Stimulated activated memory B cell treated with anti-CD40 and anti-IgM and Interleukin-4, amounts not matched to agents 10 μg/mL and 1 μg/mL and 100 μg/mL, for 72 hours (primary cell): ENCODE data around the gene RASIP1.
"Not testable (repeated sequence)": the region's sequence is repeated elsewhere in the genome, so short reads cannot be mapped to it uniquely, and the experiment has no call there.

ENCODE experiments used
- ATAC-seq: fragments of 150-1000 bp; cut with Tn5 transposase; 2 replicates; pipeline ENCODE4 v1.10.0; 2021
- H3K27ac Mint-ChIP-seq: one replicate; pipeline ENCODE4 v1.8.0; 2022; ENCODE audit warnings: mild to moderate bottlenecking, mixed read lengths
- H3K27me3 Mint-ChIP-seq: one replicate; pipeline ENCODE4 v1.8.0; 2022; ENCODE audit warnings: mixed read lengths
- H3K36me3 Mint-ChIP-seq: one replicate; pipeline ENCODE4 v1.8.0; 2022; ENCODE audit warnings: mixed read lengths
- H3K4me1 Mint-ChIP-seq: one replicate; pipeline ENCODE4 v1.8.0; 2022; ENCODE audit warnings: mixed read lengths
- H3K4me3 Mint-ChIP-seq: one replicate; pipeline ENCODE4 v1.8.0; 2022; ENCODE audit warnings: mild to moderate bottlenecking, moderate library complexity, mixed read lengths
- H3K9me3 Mint-ChIP-seq: one replicate; pipeline ENCODE4 v1.8.0; 2022; ENCODE audit warnings: mixed read lengths

Gene RASIP1

GRCh38 chr19:48724796-48725753 lies 15.3 kb downstream of the RASIP1 start:
- Mint-ChIP-seq H3K27ac (peak overlapping the region; percentile 13), H3K9me3 (peaks cover 18% of the 10 kb centered on the region), H3K4me3 (no peak overlapping the region), H3K36me3 (peaks cover 16% of the 10 kb centered on the region), H3K4me1 (peaks cover 22% of the 10 kb centered on the region), H3K27me3 (no peaks in the 10 kb centered on the region)
- ATAC-seq, result peak; percentile 60

DNA sequence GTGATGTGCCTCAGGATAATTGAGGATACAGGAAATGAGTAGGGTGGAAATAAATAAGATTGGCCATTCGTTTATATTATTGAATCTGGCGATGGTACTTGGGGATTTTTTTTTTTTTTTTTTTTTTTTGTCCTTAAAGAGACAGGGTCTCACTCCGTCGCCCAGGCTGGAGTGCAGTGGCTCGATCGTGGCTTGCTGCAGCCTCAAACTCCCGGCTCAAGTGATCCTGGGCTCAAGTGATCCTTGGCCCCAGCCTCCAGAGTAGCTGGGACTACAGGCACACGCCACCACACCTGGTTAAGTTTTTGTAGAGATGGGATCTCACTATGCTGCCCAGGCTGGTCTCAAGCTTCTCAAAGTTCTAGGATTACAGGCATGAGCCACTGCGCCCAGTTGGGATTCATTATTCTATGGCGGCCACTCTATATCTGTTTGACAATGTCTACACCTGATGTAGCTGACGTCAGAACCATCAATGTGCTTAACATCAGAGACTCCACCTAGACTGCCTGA lies 18.2 kb downstream of the RASIP1 start:
- peaks cover 15% of the 10 kb centered on the region for H3K9me3 Mint-ChIP-seq
- H3K27ac Mint-ChIP-seq, result no peak overlapping the region
- no peak for ATAC-seq
- peaks cover 27% of the 10 kb centered on the region for H3K4me1 Mint-ChIP-seq
- no peaks in the 10 kb centered on the region for H3K27me3 Mint-ChIP-seq
- H3K36me3 Mint-ChIP-seq, result peaks cover 16% of the 10 kb centered on the region
- H3K4me3 Mint-ChIP-seq, result no peak overlapping the region

DNA sequence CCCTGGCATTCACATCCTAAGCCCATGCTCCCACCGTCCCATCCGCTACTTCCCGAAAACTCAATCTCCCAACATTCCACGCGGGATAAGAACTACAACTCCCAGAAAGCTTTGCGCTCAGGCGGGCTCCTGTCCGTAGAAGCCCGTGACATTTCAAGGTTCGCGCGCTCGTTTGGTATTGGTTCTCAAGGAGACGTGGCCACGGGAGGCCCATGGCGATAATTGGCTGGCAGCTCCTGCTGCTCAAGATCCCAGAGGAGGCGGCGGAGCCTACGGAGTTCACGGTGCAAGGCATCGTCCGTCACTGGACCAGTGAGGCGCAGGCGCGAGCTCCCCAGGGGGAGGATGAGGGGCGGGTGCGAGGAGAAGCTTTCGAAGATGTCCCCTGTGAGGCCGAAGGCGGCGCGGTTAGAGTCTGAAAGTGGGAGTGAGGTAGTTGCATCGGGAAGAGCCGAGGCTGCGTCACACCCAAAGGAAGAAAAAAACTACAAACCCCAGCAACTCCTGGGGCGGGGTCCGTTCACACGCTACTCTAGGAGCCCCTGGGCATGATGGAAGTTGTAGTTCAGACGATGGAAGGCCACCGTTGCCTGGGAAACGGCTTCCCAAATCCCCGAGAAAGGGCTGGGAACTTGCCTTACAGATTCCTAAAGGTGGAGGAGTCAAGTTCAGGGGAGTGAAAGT lies 19.7 kb downstream of the RASIP1 start:
- H3K4me1 Mint-ChIP-seq, result peaks cover 18% of the 10 kb centered on the region
- H3K4me3 Mint-ChIP-seq, result peak overlapping the region; percentile 85
- ATAC-seq, result peak; percentile 93
- H3K36me3 Mint-ChIP-seq, result peaks cover 7% of the 10 kb centered on the region
- peaks cover 10% of the 10 kb centered on the region for H3K9me3 Mint-ChIP-seq
- H3K27ac Mint-ChIP-seq, result peak overlapping the region; percentile 87
- no peaks in the 10 kb centered on the region for H3K27me3 Mint-ChIP-seq

DNA sequence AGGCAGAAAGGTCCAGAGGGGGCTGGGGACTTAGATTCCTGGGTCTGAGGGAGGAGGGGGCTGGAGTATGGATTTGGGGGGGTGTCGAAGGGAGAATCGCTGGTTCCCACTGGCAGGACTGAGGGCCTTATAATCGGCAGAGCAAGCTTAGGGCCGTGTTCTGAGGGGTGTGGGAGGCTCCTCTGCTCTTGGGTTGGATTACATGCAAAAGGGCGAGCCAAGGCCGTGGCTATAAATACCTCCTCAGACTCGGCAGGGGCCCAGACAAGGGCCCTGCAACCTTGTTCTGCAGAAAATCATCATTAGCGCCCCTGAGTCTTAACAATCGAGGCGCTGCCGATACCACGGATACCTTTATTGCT lies 20.2 kb downstream of the RASIP1 start:
- Mint-ChIP-seq H3K4me3 (peak overlapping the region; percentile 85), H3K4me1 (peaks cover 18% of the 10 kb centered on the region), H3K27me3 (no peaks in the 10 kb centered on the region), H3K27ac (peak overlapping the region; percentile 87), H3K9me3 (peaks cover 7% of the 10 kb centered on the region), H3K36me3 (peaks cover 5% of the 10 kb centered on the region)
- peak; percentile 5 for ATAC-seq

DNA sequence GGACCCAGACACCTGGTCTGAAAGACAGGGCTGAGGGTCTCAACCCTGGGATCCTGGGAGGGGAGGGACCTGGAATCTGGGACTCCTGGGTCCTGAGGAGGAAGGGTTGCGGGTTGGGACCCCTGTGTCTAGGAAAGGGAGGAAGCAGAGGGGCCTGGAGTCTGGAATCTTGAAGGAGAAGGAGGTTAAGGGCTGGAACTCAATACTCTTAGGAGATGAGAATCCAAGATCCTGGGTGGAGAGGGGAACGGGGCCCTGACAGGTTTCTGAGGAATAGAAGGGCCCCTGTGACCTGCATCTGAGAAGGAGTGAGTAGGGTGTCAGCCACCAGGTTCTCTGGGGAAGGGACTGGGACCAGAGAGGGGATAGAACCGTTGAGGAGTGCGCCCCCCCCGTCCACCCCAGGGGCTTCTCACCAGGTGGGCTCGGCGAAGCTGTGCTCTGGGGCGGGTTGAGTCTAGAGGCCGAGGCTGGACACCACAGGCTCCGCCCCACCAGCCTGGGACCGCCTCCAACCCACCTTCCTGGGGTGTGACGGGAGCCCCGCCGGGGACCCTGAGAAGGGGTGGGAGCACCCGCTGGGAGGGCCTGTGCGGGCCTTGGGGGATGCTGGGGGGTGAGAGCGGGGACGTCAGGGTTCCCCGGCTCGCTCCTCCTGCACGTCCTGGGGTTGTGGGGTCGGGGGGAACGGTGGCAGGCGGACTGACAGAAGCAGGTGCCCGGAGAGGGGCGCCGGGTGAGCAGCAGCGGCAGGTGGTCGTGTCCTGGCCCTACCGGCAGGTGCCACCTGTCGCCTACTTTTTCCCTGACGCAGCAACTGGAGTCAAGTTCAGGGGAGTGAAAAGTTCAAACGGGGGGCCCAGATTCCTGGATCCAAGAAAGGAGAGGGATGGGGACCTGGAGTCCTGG lies 20.9 kb downstream of the RASIP1 start, which contains the start of gene MAMSTR:
Gene MAMSTR, minus strand, starts transcription at position 463 of the 909 bp plus-strand sequence. CDS start 694 bp downstream, outside the sequence.
- Mint-ChIP-seq H3K4me3 (peak within 1 kb of the TSS; percentile 85), H3K4me1 (peaks cover 18% of the 10 kb centered on the region), H3K9me3 (no peaks in the 10 kb centered on the region), H3K36me3 (no peaks in the 10 kb centered on the region), H3K27me3 (no peaks in the 10 kb centered on the region), H3K27ac (peak within 1 kb of the TSS; percentile 87)
- no peak for ATAC-seq

DNA sequence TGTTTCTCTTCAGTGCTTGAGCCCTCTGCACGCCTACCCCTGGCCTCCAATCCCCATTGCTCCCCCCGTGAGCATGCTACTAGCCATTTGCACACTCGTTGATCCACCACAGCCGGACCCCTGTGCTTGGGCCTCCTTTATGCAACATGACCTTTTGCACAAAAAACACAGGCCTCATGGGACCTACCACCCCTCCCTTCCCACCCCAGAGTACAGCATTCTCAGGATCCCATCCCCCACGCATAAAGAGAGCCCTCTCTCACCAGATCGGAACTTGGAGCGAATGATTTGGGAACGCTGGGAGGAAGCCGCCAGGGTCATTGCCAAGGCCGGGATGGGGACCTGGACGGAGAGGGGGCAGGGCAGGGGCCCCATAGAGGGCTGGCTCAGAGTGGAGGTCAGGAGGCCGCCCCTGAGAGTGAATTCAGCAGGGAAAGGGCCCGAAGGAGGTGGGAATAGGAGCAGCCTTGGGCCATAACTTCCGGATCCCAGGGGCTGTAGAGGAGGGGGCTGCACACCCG lies 21.6 kb downstream of the RASIP1 start:
- Mint-ChIP-seq H3K27ac (no peak overlapping the region), H3K9me3 (no peaks in the 10 kb centered on the region), H3K27me3 (no peaks in the 10 kb centered on the region)

GRCh38 chr19:48718106-48718505 lies 22.3 kb downstream of the RASIP1 start:
- H3K9me3 Mint-ChIP-seq, ATAC-seq, H3K27me3 Mint-ChIP-seq, H3K4me3 Mint-ChIP-seq, H3K27ac Mint-ChIP-seq, H3K36me3 Mint-ChIP-seq: not testable (repeated sequence)
- peaks cover 23% of the 10 kb centered on the region for H3K4me1 Mint-ChIP-seq

More for the DNA sequence above, 21.6 kb downstream of the RASIP1 start:
- H3K4me3 Mint-ChIP-seq, result no peak overlapping the region
- no peaks in the 10 kb centered on the region for H3K36me3 Mint-ChIP-seq
- ATAC-seq, result no peak
- peaks cover 18% of the 10 kb centered on the region for H3K4me1 Mint-ChIP-seq

- ATAC-seq, result no peak
- no peak overlapping the region for H3K4me3 Mint-ChIP-seq
- H3K27ac Mint-ChIP-seq, result no peak overlapping the region
- no peaks in the 10 kb centered on the region for H3K9me3 Mint-ChIP-seq
- peaks cover 27% of the 10 kb centered on the region for H3K4me1 Mint-ChIP-seq
- H3K27me3 Mint-ChIP-seq, result no peaks in the 10 kb centered on the region
- H3K36me3 Mint-ChIP-seq, result no peaks in the 10 kb centered on the region
Observed at GRCh38 chr19:48716562-48717291, 23.7 kb downstream of the RASIP1 start.

GRCh38 chr19:48715681-48716171 lies 24.7 kb downstream of the RASIP1 start:
- no peak overlapping the region for H3K27ac Mint-ChIP-seq
- H3K9me3 Mint-ChIP-seq, result no peaks in the 10 kb centered on the region
- H3K4me3 Mint-ChIP-seq, result no peak overlapping the region
- H3K4me1 Mint-ChIP-seq, result peaks cover 27% of the 10 kb centered on the region
- H3K36me3 Mint-ChIP-seq, result no peaks in the 10 kb centered on the region
- H3K27me3 Mint-ChIP-seq, result no peaks in the 10 kb centered on the region
- ATAC-seq, result no peak

GRCh38 chr19:48714759-48715675 lies 25.4 kb downstream of the RASIP1 start:
- no peak for ATAC-seq
- H3K36me3 Mint-ChIP-seq, result no peaks in the 10 kb centered on the region
- H3K9me3 Mint-ChIP-seq, result no peaks in the 10 kb centered on the region
- peak overlapping the region; percentile 31 for H3K27ac Mint-ChIP-seq
- H3K27me3 Mint-ChIP-seq, result no peaks in the 10 kb centered on the region
- H3K4me1 Mint-ChIP-seq, result peaks cover 27% of the 10 kb centered on the region
- H3K4me3 Mint-ChIP-seq, result peak overlapping the region; percentile 70

DNA sequence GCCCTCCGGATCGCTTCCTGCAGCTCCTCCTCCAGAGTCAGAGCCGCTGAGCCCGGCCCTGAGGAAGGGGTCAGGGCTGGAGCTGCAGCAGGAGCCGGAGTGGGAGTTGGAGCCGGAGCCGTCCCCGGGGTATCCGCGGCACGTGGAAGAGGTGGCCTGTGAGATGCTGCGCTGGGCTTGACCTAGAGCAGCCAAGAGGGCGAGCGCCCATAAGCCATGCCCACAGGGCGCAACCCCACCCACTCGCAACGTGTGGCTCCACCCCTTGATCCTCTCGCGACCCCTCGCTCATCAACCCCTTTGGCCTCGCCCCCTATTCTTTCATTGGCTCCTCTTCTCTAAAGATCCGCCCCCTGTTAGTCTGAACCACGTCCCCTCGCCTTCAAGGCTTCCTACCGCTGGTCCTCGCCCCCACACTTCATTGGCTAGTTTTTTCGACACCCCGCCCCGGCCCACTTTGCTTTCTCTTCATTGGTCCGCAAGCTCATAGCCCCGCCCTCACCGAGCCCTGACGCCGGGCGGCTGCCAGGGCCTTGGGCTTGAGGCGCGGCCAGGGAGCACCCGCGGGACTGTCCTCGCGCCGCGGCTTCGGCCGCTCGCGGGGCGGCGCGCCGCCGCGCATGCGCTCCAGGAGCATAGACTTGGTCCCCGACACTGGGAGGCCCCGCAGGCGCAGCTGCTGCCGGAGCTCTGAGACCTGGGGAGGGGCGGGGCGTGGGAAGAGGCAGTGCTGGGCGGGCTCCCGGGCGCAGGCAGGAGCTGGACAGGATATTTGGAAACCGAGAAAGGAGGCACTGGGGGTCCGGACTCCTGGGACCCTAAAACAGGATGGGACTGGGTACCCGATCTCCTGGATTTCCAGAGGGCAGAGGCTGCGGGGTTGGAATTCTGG lies 26.3 kb downstream of the RASIP1 start:
- Mint-ChIP-seq H3K9me3 (no peaks in the 10 kb centered on the region), H3K4me1 (peaks cover 23% of the 10 kb centered on the region), H3K27me3 (no peaks in the 10 kb centered on the region), H3K27ac (peak overlapping the region; percentile 31), H3K36me3 (no peaks in the 10 kb centered on the region), H3K4me3 (peak overlapping the region; percentile 70)
- peak; percentile 96 for ATAC-seq
